GM18867 (cell line): ENCODE data around the gene NOL8.

ENCODE experiments used
- ATAC-seq: cut with Tn5 transposase; IDR thresholded peaks from one replicate; pipeline ENCODE4 v1.9.1; 2021; ENCODE audit warnings: mild to moderate bottlenecking, moderate library complexity; ENCODE audit not compliant: unreplicated experiment

The NOL8 gene

GRCh38 chr9:92312887-92313623 lies 12.1 kb downstream of the NOL8 start:
- no peak for ATAC-seq

DNA sequence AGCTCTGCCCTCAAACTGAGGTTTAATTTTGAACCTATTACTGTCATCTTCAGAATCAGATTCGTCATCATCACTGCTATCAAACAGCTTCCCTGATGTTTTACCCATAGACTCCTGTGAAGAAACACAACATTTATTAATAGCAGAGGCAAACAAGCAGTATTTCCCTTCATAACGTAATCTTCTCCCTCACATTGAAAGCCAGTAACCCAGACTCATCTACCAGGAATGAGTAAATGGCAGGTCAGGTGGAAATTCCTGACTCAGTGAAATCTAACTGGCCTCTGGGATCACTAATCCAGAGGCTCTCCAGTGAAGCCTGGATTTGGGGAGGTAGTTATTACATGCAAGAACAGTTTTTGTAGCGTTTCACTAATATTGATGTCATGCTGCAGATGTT lies 14.6 kb downstream of the NOL8 start:
- ATAC-seq, result no peak

DNA sequence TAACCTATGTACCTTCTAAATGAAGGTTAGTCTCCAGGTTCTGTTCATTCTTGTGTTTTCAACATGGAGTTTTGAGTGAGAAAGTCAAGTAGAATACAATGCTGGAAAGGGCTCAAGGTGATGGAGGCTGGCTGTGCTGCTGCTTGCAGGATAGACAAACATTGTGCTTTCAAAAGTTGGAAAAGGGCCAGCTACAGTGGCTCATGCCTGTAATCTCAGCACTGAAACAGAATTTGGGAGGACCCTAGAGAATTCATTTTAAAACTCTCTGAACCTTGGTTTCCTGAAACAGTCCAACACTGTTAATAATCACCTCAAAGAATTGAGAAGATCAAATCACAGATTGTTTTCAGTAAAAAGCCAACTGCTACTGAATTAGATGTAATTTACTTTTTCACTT lies 16.3 kb downstream of the NOL8 start:
- no peak for ATAC-seq

DNA sequence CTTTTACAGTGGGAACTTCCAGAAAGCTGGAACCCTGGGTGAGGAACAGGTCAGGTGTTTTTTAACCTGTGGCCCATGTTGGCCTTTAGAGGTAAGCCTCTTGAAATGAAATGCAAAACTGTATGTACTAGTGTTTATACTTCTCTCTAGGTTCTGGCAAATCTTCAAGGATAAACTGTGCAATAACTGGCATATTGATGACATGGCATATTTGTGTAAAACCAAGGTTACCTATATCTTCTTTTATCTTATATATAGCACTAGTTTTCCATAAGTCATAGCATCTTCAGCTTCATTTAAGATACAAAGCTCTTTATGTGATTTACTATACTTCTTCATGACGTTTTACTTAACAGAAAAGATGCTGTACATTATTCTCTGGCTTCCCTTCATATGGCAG lies 24.2 kb downstream of the NOL8 start:
- no peak for ATAC-seq

- no peak for ATAC-seq
These were observed 26.0 kb downstream of the NOL8 start for GRCh38 chr9:92299116-92299515.

GRCh38 chr9:92298036-92298435 lies 27.1 kb downstream of the NOL8 start:
- no peak for ATAC-seq

DNA sequence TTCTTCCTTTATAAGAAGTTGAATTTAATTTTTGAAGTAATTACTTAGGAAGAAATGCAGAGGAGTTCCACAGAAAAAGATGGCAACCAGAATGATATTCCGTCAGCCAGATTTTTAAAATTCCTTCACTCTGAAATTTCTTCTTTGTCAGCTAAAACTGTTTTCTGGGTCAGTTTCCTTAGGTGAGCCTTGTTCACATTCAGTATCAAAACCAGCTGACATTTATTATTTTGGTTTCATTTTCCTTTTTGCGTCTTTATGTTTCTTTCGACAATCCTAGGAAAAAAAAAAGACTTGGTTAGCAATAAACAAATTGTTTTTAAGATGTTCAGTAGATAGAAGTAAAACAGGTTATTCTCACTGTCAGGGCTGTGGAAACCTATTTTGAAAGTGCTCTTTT lies 27.5 kb downstream of the NOL8 start:
- no peak for ATAC-seq

- ATAC-seq, result no peak
These were observed 29.3 kb downstream of the NOL8 start for GRCh38 chr9:92295827-92296258.

DNA sequence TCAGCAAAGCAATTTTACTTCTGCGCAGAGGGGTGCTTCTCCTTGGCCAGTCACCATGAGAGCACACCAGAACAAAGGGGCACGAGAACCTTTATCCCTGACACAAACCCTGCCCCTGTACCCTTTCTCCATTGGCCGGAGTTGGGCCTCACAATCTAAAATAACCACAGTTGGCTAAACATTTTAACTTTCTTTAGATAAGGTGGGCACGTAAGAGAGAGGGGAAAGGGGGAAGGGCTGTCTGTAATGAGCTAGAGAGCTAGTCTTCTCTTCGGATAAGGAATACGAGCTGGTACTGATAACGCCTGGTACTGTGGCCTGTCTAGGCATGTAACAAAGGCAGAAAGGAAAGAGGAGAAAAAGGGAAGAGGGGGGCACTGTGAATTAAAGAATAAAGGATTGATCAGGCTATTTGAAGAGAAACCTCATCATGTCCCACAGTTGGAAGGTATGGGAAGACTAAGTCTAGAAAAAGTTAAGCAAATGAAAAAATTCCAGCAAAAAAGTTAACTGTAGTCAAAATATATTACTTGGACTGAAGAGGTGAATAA lies 29.8 kb downstream of the NOL8 start:
- no peak for ATAC-seq

DNA sequence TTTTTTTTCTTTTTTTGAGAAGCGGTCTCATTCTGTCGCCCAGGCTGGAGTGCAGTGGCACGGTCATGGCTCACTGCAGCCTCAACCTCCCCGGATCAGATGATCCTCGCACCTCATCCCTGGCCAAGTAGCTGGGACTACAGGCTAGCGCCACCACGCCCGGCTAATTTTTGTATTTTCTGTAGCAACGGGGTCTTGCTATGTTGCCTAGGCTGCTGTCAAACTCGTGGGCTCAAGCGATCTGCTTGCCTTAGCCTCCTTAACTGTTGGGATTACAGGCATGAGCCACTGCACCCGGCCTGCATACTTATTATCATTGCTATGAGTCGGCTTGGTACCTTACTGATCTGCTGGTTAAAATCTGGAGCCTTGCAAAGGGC lies 30.9 kb downstream of the NOL8 start:
- ATAC-seq, result no peak

- ATAC-seq, result peak; percentile 97
These were observed 31.5 kb downstream of the NOL8 start, which contains the start of gene IARS1 for GRCh38 chr9:92293452-92294296. Gene IARS1, minus strand, starts transcription at chr9:92293697. Its CDS starts 4,278 bp downstream, at chr9:92289419.

DNA sequence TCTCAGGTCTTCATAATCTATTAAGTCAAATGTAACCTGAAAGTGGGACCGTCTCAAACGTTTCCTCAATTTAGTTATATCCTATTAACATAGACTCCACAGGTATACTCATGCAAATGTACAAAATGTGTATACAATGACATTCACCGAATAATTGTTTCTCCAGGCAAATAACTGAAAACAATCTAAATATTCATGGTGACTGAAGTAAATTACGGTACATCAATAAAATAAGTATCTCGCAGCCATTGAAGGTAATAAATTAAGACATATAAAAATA lies 32.1 kb downstream of the NOL8 start:
- ATAC-seq, result no peak

- no peak for ATAC-seq
These were observed 32.6 kb downstream of the NOL8 start for GRCh38 chr9:92292338-92293074.

GRCh38 chr9:92291577-92291976 lies 33.6 kb downstream of the NOL8 start:
- ATAC-seq, result no peak

DNA sequence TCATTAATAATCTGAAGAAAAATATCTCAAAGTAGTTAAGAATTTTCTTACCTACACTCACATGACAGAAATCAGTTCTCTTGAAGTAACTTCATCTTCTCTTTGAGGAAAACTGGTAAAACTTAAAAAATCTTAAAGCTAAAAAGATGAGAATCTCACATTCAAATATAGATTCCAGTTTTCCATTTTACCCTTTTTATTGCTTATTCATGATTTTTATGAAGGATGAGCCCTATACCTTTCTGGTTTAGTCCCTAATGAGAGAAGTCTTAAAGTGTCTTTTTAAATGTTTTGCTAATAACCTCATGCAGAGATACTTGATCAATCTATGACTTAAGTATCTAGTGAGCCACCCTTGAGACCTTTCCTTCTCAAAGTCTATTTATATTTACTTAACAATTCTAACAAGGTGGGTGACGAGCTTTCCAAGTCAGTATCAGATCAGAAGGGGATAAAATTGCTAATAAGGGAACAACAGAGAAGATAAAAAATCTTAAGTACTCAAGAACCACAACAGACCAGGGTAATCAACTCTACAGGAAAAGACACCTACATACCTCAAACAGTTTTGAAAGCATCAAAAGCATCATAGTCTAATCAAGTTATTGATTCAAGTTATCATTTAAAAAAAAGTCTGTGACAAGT lies 34.2 kb downstream of the NOL8 start:
- ATAC-seq, result no peak

GRCh38 chr9:92289708-92290390 lies 35.3 kb downstream of the NOL8 start:
- no peak for ATAC-seq

DNA sequence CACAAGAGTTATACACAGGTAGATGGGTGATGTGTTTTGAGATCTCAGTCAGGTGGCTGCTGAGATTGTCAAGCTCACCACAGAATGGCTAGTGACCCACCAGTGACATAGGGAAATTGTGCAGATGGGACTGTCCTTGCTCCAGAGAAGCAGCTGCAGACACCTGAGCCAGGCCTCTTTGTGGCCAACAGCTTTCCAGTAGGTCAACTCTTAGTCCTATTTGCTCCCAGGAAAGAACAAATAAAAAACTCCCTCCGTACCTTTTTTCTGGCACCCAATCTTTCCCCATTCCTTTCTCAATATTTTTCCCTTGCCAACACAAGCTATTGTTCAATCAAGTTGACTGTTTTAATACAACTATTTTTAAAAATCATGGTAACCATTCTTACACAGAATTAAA lies 45.8 kb downstream of the NOL8 start:
- ATAC-seq, result no peak

GRCh38 chr9:92278110-92278509 lies 47.0 kb downstream of the NOL8 start:
- ATAC-seq, result no peak

- no peak for ATAC-seq
These were observed 48.7 kb downstream of the NOL8 start for GRCh38 chr9:92276331-92277032.

DNA sequence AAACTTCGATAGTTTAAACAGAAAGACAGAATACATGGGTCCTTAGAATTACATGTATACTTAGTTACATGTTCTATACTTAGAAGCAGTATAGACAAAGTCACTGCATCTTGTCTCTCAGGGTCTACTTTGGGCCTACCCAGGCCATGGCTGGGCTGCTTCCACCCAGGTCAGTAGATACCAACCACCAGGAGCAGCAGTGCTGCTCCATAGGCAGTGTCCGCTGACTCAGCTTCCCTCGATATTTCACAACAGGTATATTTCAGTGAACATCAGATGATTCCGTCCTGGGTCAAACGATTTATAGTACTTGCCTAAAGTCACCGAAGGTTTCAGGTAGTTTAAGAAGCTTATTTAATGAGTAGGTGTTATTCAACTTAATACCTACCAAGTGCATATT lies 49.6 kb downstream of the NOL8 start:
- no peak for ATAC-seq
